B cell (primary cell): ENCODE data around the gene TRIM58.

Experiments
- CTCF ChIP-seq: fragments of 200-600 bp; IDR thresholded peaks from one replicate; pipeline ENCODE4 v1.8.0; 2022; ENCODE audit warnings: antibody characterized with exemption, mild to moderate bottlenecking
- EZH2 ChIP-seq: IDR thresholded peaks from 2 replicates; pipeline ENCODE4 v1.6.1; 2012; ENCODE audit warnings: borderline replicate concordance, low read depth, mild to moderate bottlenecking, moderate library complexity, low read length; ENCODE audit not compliant: insufficient read depth, poor library complexity, severe bottlenecking

GRCh38 chr1:247904122-247904521 is 47.1 kb downstream of the TRIM58 start:
- TF ChIP-seq CTCF, result no peak
- no peak for TF ChIP-seq EZH2
